ENCODE measurements around the gene HS3ST4. TPM values are rescaled to one million over a fixed set of nuclear protein-coding genes. Genes with fewer than 3 reads are reported as not detected.
"Not testable (repeated sequence)": the region's sequence is repeated elsewhere in the genome, so short reads cannot be mapped to it uniquely, and the experiment has no call there.

HS3ST4 gene
- total RNA-seq, 2 donors from 2014 or later: 1.0 to 1.9 TPM

- H3K36me3 ChIP-seq: no peaks in the 10 kb centered on the region
- H3K27ac ChIP-seq: no peak overlapping the region
- H3K4me3 ChIP-seq: no peak overlapping the region
- WGBS: 49% methylated on average over 9 of the region's 9 CpGs
- DNase-seq (ENCODE audit: low spot score): no peak
- no peaks in the 10 kb centered on the region for H3K4me1 ChIP-seq (replicated peaks)
- intact Hi-C loops (cut with DNase I): no loop called here
- no peak for TF ChIP-seq POLR2AphosphoS5 (IDR thresholded peaks at IDR 0.05)
- TF ChIP-seq, protein P1, sequence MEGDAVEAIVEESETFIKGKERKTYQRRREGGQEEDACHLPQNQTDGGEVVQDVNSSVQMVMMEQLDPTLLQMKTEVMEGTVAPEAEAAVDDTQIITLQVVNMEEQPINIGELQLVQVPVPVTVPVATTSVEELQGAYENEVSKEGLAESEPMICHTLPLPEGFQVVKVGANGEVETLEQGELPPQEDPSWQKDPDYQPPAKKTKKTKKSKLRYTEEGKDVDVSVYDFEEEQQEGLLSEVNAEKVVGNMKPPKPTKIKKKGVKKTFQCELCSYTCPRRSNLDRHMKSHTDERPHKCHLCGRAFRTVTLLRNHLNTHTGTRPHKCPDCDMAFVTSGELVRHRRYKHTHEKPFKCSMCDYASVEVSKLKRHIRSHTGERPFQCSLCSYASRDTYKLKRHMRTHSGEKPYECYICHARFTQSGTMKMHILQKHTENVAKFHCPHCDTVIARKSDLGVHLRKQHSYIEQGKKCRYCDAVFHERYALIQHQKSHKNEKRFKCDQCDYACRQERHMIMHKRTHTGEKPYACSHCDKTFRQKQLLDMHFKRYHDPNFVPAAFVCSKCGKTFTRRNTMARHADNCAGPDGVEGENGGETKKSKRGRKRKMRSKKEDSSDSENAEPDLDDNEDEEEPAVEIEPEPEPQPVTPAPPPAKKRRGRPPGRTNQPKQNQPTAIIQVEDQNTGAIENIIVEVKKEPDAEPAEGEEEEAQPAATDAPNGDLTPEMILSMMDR (IDR thresholded peaks at IDR 0.05): no peak
- TF ChIP-seq POLR2A (IDR thresholded peaks at IDR 0.05): no peak
- H3K27me3 ChIP-seq (replicated peaks; ENCODE audit: insufficient read depth): no peaks in the 10 kb centered on the region
- no peaks in the 10 kb centered on the region for H3K9me3 ChIP-seq
Observed at GRCh38 chr16:26071101-26071866, 379.5 kb downstream of the HS3ST4 start.

- intact Hi-C loops (cut with DNase I): no loop called here
- Histone ChIP-seq H3K27ac (no peak overlapping the region), H3K27me3 (replicated peaks; ENCODE audit: insufficient read depth) (no peaks in the 10 kb centered on the region), H3K4me3 (no peak overlapping the region), H3K4me1 (replicated peaks) (no peaks in the 10 kb centered on the region), H3K36me3 (no peaks in the 10 kb centered on the region), H3K9me3 (no peaks in the 10 kb centered on the region)
- DNase-seq (ENCODE audit: low spot score): no peak
- WGBS: 8% methylated on average over 10 of the region's 10 CpGs
- TF ChIP-seq, protein P1 (IDR thresholded peaks at IDR 0.05): no peak
- TF ChIP-seq POLR2AphosphoS5 (IDR thresholded peaks at IDR 0.05) (no peak), POLR2A (IDR thresholded peaks at IDR 0.05) (no peak)
Observed at GRCh38 chr16:26078716-26079355, 387.1 kb downstream of the HS3ST4 start.

DNA sequence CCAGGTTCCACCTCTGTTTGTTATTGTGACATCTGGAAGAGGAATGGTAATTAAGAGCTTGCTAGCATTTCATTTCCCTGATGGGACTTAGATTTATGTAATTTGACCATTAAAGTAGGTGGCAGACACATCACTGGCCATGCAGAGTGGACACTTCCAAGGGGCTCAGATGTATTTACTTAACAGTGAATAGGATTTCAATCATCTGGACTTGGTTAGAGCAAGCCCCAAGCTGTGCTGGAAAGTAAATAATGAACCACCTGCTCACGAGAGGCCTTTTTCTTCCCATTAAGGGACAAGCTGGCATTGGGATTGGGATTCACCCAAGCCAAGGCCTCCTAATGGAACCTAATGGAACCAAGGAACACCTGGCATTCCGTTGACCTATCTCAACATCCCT lies 395.3 kb downstream of the HS3ST4 start:
- H3K27ac ChIP-seq: no peak overlapping the region
- no peaks in the 10 kb centered on the region for H3K4me1 ChIP-seq (replicated peaks)
- H3K27me3 ChIP-seq (replicated peaks; ENCODE audit: insufficient read depth): no peaks in the 10 kb centered on the region
- no peak for DNase-seq (ENCODE audit: low spot score)
- WGBS: 36% methylated on average over 2 of the region's 2 CpGs
- no peaks in the 10 kb centered on the region for H3K9me3 ChIP-seq
- intact Hi-C loops (cut with DNase I): no loop called here
- no peak overlapping the region for H3K4me3 ChIP-seq
- no peak for TF ChIP-seq POLR2A (IDR thresholded peaks at IDR 0.05)
- TF ChIP-seq, protein P1 (IDR thresholded peaks at IDR 0.05): no peak
- no peaks in the 10 kb centered on the region for H3K36me3 ChIP-seq

GRCh38 chr16:26091511-26091910 lies 399.8 kb downstream of the HS3ST4 start:
- Histone ChIP-seq H3K27ac (no peak overlapping the region), H3K4me1 (replicated peaks) (no peaks in the 10 kb centered on the region), H3K36me3 (no peaks in the 10 kb centered on the region), H3K27me3 (replicated peaks; ENCODE audit: insufficient read depth) (no peaks in the 10 kb centered on the region), H3K4me3 (no peak overlapping the region), H3K9me3 (no peaks in the 10 kb centered on the region)
- DNase-seq (ENCODE audit: low spot score): no peak
- no peak for TF ChIP-seq POLR2AphosphoS5 (IDR thresholded peaks at IDR 0.05)
- no peak for TF ChIP-seq POLR2A (IDR thresholded peaks at IDR 0.05)
- TF ChIP-seq, protein P1 (IDR thresholded peaks at IDR 0.05): no peak
- intact Hi-C loops (cut with DNase I): no loop called here
- WGBS: 100% methylated on average over 1 of the region's 1 CpG

- H3K9me3 ChIP-seq; H3K4me1 ChIP-seq (replicated peaks); H3K36me3 ChIP-seq; H3K27me3 ChIP-seq (replicated peaks; ENCODE audit: insufficient read depth); H3K4me3 ChIP-seq; H3K27ac ChIP-seq; intact Hi-C loops (cut with DNase I); DNase-seq (ENCODE audit: low spot score): not testable (repeated sequence)
- WGBS: 85% methylated on average over 3 of the region's 3 CpGs
Observed at GRCh38 chr16:26098206-26098605, 406.4 kb downstream of the HS3ST4 start.
